ENCODE measurements around the gene PDLIM3.

The PDLIM3 gene

GRCh38 chr4:185522451-185522850 is 12.9 kb downstream of the PDLIM3 start:
- no peak for DNase-seq (ENCODE audit: extremely low read depth, low read depth)
- no peak overlapping the region for H3K4me3 ChIP-seq (replicated peaks; ENCODE audit: low read depth, low read length)
- no peak for TF ChIP-seq CTCF (IDR thresholded peaks at IDR 0.05; ENCODE audit: low read depth, low read length, missing control alignments)

GRCh38 chr4:185520119-185520518 is 15.2 kb downstream of the PDLIM3 start:
- no peak for TF ChIP-seq CTCF (IDR thresholded peaks at IDR 0.05; ENCODE audit: low read depth, low read length, missing control alignments)
- no peak overlapping the region for H3K4me3 ChIP-seq (replicated peaks; ENCODE audit: low read depth, low read length)
- no peak for DNase-seq (ENCODE audit: extremely low read depth, low read depth)

GRCh38 chr4:185518494-185518893 is 16.8 kb downstream of the PDLIM3 start:
- DNase-seq (ENCODE audit: extremely low read depth, low read depth) = no peak
- no peak for TF ChIP-seq CTCF (IDR thresholded peaks at IDR 0.05; ENCODE audit: low read depth, low read length, missing control alignments)
- H3K4me3 ChIP-seq (replicated peaks; ENCODE audit: low read depth, low read length) = no peak overlapping the region

- DNase-seq (ENCODE audit: extremely low read depth, low read depth) = no peak
Observed at GRCh38 chr4:185518069-185518468, 17.2 kb downstream of the PDLIM3 start.

GRCh38 chr4:185515248-185515647 is 20.1 kb downstream of the PDLIM3 start:
- no peak for TF ChIP-seq CTCF (IDR thresholded peaks at IDR 0.05; ENCODE audit: low read depth, low read length, missing control alignments)
- DNase-seq (ENCODE audit: extremely low read depth, low read depth) = no peak
- no peak overlapping the region for H3K4me3 ChIP-seq (replicated peaks; ENCODE audit: low read depth, low read length)

More at GRCh38 chr4:185518069-185518468, 17.2 kb downstream of the PDLIM3 start:
- H3K4me3 ChIP-seq (replicated peaks; ENCODE audit: low read depth, low read length) = no peak overlapping the region
- no peak for TF ChIP-seq CTCF (IDR thresholded peaks at IDR 0.05; ENCODE audit: low read depth, low read length, missing control alignments)

GRCh38 chr4:185514182-185514697 is 21.1 kb downstream of the PDLIM3 start:
- no peak for DNase-seq (ENCODE audit: extremely low read depth, low read depth)
- TF ChIP-seq CTCF (IDR thresholded peaks at IDR 0.05; ENCODE audit: low read depth, low read length, missing control alignments) = no peak
- no peak overlapping the region for H3K4me3 ChIP-seq (replicated peaks; ENCODE audit: low read depth, low read length)

Measured in HFF-Myc (cell line).